ENCODE results near the gene ISCU.
"Not testable (repeated sequence)": the region's sequence is repeated elsewhere in the genome, so short reads cannot be mapped to it uniquely, and the experiment has no call there.

Gene ISCU

DNA sequence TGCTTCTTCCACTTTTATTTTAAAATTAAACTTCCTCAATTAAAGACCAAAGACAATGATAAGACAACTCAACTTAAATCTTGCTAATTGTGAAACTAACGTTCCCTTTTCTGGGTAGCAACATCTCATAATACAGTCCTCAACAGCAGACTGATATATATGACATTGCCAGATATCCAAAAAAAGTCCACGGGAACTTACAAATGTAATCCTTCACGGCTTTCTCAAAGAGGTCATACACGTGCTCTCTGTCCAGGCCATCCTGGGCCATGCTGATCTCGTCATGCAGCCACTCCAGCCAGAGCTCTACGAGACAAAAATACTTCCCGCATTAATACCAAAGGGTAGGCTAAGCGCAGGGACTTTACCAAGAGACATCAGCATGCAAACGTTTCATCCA, 14.7 kb upstream of the ISCU start:
- DNase-seq = peak; percentile 54 to 80

DNA sequence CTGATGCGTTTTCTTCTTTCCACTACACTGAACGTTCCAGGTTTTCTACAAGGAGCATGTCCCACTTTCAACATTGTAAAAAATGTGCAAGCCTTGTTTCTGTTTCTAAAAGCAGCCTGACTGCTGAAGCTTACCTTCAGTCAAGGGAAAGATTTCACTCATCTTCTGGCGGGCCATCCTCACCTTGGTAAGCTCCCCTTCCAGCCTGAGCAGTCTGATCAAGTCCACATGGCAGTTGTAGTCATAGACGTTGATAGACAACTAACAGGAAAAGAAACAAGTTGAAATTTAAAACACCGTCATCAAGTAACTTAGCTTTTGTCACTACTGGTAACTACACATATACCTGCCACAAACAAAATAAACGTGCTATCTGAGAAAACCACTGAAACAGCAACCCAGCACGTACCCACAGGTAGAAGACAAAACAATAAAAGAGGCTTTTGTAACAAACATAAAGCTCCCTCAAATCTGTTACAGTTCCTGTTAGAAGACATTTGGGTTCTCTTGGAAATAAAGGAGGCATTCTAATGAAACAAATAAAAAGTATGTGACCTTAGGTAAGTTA, 13.4 kb upstream of the ISCU start:
- DNase-seq = no peak

DNA sequence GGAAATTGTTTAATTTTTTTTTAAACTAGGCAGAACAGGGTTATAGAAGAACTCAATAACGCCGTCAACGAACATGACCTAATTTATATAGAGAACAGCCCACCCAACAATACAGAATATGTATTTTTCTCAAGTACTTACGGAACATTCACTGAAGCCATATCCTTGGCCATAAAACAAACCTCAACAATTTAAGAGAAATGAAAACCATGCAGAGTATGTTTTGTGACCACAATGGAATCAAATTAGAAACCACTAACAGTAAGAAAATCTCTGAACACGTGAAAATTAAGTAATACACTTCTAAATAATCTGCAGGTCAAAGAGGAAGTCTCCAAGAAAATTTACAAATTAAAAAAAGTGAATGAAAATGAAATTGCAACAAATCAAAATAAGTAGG, 10.9 kb upstream of the ISCU start:
- peak in 1 of 2 donors; percentile 15 for DNase-seq

GRCh38 chr12:108553799-108554198, 8.6 kb upstream of the ISCU start:
- DNase-seq = no peak

- DNase-seq = not testable (repeated sequence)
Observed at GRCh38 chr12:108555383-108555782, 7.0 kb upstream of the ISCU start.

GRCh38 chr12:108559007-108559655, 3.3 kb upstream of the ISCU start:
- no peak for DNase-seq

DNA sequence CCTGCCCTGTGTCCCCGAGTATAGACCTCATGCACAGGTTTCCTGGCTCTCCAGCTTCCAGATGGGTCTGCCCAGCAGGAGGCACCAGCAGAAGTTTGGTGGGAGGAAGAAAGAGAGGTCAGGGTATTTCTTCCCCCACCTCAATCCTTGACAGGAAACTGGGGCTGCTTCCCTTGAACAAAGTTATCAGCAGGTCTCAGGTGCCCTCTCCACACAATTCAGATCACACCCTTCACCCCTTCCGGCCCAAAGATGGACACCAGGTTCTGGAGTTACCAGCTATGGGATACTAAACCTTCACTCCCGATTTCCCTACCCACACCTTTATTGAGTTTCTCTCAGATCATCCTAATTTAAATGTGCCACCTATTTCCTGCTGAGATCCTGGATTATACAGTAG, 2.6 kb upstream of the ISCU start:
- DNase-seq = no peak

- peak; percentile 58 to 60 for DNase-seq
Observed at GRCh38 chr12:108560321-108560721, 2.1 kb upstream of the ISCU start.

DNA sequence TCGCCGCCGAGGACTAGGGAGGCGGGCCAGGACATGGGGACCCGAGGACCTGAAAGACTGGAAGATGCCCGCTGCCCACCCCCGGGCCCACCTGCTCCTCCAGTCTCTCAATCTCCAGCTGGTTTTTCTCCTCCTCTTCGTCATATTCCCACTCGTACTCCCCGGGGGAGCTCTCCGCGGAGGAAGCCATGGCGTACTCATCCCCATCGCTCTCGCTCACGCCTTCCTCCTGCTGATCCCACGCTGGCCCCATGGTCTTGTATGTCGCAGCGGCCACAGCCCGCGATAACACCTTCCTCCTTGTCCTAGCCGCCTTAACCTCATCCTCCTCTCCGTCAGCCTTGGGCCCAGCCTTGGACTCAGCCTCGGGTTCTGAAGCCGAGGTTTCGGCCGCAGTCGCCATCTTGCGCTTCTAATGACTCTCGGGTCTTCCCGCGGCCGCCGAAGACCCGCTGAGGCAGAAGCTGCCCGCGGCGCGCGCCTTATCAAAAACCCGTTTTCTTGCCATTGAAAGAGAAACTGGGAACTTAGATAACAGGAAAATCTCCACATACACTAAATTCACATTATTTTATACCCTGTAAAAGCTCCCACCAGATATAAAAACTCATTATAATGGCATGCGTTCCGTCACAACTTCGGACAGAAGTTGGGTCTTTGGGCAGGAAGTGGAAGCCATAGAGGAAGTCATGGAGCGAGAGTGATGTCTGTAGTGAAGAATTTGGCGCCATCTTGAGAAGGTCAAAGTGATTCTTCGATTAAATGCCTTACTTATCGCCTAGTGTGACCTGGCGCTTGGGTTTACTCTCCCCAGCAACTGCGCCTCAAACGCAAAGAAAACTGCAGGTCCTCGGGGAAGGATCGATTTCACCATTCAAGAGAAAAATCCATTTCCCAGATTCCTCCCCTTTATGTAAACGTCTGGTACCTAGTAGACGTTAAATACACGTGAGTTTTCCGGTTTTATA, 1.4 kb upstream of the ISCU start, which contains the start of gene SART3:
TSS of gene SART3 (minus strand) at position 422 of the 968 bp plus-strand sequence. CDS start at position 403, 19 bp downstream.
- DNase-seq = peak; percentile 81 to 84

GRCh38 chr12:108561852-108562347, 496 bp upstream of the ISCU start:
- DNase-seq = peak in 1 of 2 donors; percentile 7

DNA sequence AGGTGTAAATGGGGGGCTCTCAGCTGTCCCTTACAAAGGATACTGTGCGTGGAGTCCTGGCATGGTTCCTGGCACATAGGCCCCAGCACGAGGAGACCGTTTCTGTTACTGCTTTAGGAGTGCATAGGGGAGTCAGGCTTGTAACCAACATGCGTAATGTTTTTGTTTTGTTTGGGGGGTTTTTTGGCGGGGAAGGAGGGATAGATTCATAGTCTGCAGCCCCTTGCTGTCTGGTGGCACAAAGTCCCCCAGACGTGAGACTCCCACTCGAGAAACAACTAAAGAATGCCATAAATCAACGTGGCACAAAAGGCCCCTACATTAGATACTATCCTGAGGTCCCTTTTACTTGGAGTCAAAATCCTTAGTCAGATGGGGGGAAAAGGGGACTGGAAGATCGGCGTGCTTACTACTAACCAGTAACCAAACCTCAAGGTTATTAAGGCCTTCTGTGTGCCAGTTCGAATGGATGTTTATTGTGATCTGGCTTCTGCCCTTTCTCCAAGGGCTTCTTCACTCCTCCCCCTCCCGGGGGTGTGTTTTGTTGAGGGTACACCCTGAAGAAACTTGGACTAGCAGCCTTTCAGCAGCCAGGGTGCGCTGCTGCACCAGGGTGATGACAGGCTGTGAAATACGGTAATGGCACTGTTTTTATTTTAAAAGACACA, 874 bp downstream of the ISCU start:
- DNase-seq = peak; percentile 84 to 87

DNA sequence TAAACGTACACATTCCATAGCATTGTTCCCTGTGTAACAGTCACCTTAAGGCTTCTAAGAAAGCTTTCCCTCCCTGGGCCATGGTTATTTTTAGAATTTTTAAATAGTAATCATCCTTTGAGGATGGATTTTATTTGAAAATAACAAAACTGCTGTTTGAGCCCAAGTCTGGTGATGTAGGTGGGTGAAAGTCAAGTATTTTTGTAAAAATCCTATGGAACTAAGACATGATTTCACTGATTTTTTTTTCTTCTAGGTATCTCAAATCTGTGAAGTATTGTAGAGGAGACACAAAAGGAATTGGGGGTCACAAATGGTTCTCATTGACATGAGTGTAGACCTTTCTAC, 1.4 kb downstream of the ISCU start:
- DNase-seq = no peak

DNA sequence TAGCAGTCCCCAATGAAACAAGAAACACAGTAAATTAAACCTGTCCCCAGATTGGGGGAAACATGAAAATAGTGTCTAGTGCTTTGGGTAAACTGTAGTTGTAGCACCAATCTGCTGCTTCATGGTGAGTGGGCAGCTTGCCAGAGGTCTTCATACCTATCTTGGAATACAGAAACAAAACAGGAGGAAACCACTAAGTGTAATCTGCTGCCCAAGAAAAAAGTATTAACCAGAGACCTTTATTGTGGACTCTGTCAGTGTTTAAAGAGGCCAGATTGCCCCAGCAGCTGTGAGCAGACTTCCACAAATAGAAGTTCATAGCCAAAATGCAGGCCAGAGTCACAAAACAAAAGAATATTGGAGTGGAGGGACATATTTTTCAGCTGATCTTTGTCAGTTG, 2.3 kb downstream of the ISCU start:
- DNase-seq = no peak

- DNase-seq = peak; percentile 22 to 24
Observed at GRCh38 chr12:108565146-108565545, 2.8 kb downstream of the ISCU start.

- peak in 1 of 2 donors; percentile 13 for DNase-seq
Observed at GRCh38 chr12:108565976-108566375, 3.6 kb downstream of the ISCU start.

DNA sequence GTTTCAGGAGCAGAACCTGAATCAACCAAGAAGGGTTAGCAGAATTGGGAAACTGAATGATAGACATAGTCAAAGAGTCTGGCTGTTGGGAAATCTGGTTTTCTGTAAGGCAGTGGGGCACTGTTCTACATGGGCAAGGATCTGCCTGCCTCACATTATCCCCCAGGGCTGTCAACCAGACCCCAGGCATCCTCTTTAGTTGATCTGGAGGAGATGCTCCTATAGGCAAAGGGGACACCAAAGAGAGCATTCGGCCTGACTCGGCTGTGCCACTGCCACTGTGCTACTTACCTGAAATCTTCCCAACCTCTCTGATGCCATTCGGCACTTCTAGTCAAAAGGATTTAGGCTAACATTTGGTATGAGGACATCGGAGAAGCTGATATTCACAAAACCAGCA, 4.1 kb downstream of the ISCU start:
- DNase-seq = no peak

- DNase-seq = peak; percentile 82 to 85
Observed at GRCh38 chr12:108567406-108568337, 5.3 kb downstream of the ISCU start.

DNA sequence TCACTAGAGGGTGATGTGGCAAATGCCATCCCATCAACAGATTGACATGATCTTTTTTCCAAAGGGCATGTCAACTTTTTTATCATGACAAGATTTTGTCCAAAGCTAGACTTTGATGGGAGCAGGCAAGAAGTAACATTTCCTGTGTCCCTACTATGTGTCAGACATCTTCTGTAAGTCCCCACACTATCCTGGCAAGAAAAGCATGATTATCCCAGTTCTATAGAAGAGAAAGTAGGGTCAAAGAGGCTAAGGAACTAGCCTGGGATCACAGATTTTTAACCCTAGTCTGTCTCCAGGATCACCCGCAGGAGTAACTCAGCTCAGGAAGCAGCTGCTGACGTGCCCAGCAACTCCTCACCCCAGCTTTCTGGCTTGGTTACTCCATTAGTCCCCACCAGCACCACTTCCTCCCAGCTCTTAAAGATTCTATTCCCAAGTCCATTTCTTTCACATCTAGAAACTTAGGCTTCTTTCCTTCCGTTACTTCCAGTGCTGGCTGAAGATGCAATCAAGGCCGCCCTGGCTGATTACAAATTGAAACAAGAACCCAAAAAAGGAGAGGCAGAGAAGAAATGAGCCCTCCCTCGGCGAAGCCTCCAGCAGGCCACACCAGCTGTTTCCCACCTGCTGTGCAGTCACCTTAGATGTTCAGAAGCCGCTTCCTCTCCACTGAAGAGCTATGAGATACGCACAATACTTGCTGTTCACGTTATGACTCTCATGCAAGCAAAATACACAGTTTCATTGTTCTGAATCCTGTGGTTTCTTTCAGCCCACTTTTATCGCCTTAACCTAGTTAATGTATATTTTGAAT, 6.2 kb downstream of the ISCU start:
- no peak for DNase-seq

GRCh38 chr12:108570743-108571608, 8.6 kb downstream of the ISCU start:
- peak in 1 of 2 donors; percentile 27 for DNase-seq

Measured in inflammatory macrophage (primary cell).